WTC11 (cell line): Measurements from ENCODE around the gene USP2.

Experiments
- ATF2 ChIP-seq: sonication (generic); formaldehyde crosslinking; IDR thresholded peaks from 2 replicates; pipeline ENCODE4 v1.8.1; 2022; ENCODE audit warnings: low read depth, missing genetic modification reagents, borderline replicate concordance
- TCF7 ChIP-seq: sonication (generic); formaldehyde crosslinking; IDR thresholded peaks from 2 replicates; pipeline ENCODE4 v1.8.0; 2022; ENCODE audit warnings: mild to moderate bottlenecking, low read depth, missing genetic modification reagents, moderate library complexity
- TEAD4 ChIP-seq: sonication (generic); formaldehyde crosslinking; IDR thresholded peaks from 2 replicates; pipeline ENCODE4 v1.8.0; 2022; ENCODE audit warnings: mild to moderate bottlenecking, missing genetic modification reagents

- TF ChIP-seq TCF7 (CRISPR knock-in tag) (no peak), TEAD4 (CRISPR knock-in tag) (no peak), ATF2 (CRISPR knock-in tag) (no peak)
Measured at GRCh38 chr11:119409731-119410130, 28.2 kb upstream of the USP2 start.
